ENCODE data around the gene SLC6A11. TPM values are rescaled to one million over a fixed set of nuclear protein-coding genes. Genes with fewer than 3 reads are reported as not detected.

SLC6A11 gene
- total RNA-seq, 4 donors from 2014 or later: 0.05 TPM; not detected in 3

- 38 to 60% methylated on average over 4 to 6 of the region's 6 CpGs for WGBS, 2 donors (ENCODE audit: low coverage in 1 of 2)
- ATAC-seq: no peak
- H3K27me3 ChIP-seq: peaks cover 7% of the 10 kb centered on the region
- H3K36me3 ChIP-seq: no peaks in the 10 kb centered on the region
- no peaks in the 10 kb centered on the region for H3K4me1 ChIP-seq
- no peak overlapping the region for H3K27ac ChIP-seq
- H3K9me3 ChIP-seq: no peaks in the 10 kb centered on the region
- H3K4me3 ChIP-seq: no peak overlapping the region
- no peak for TF ChIP-seq POLR2AphosphoS5 (IDR thresholded peaks at IDR 0.05)
- no peak for TF ChIP-seq EP300 (IDR thresholded peaks at IDR 0.05)
- TF ChIP-seq POLR2A (IDR thresholded peaks at IDR 0.05): no peak
- no peak for TF ChIP-seq CTCF (IDR thresholded peaks at IDR 0.05)
These were observed 29.2 kb downstream of the SLC6A11 start for GRCh38 chr3:10845001-10845761.

GRCh38 chr3:10845839-10846656 lies 30.0 kb downstream of the SLC6A11 start:
- H3K9me3 ChIP-seq: no peaks in the 10 kb centered on the region
- no peak overlapping the region for H3K27ac ChIP-seq
- peaks cover 7% of the 10 kb centered on the region for H3K27me3 ChIP-seq
- no peaks in the 10 kb centered on the region for H3K4me1 ChIP-seq
- TF ChIP-seq POLR2A (IDR thresholded peaks at IDR 0.05): no peak
- TF ChIP-seq POLR2AphosphoS5 (IDR thresholded peaks at IDR 0.05): no peak
- no peak for TF ChIP-seq CTCF (IDR thresholded peaks at IDR 0.05)
- no peak for TF ChIP-seq EP300 (IDR thresholded peaks at IDR 0.05)
- no peaks in the 10 kb centered on the region for H3K36me3 ChIP-seq
- no peak for ATAC-seq
- no peak overlapping the region for H3K4me3 ChIP-seq
- WGBS, 2 donors (ENCODE audit: low coverage in 1 of 2): 66 to 94% methylated on average over 2 to 4 of the region's 5 CpGs

DNA sequence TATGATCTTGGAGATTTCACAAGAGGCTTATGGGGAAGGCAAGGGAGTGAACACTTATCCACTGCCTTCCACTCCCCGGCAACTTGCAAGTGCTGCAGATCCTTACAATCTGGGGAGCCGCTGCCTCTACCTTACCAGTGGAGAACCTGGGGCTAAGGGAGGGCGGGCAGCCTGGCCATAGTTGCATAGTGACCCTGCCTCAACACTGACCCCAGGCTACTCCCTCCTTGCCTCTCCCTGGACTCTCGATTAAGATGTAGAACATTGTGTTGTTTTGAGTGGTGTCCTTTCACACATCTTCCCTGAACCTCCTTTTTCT lies 30.6 kb downstream of the SLC6A11 start:
- Histone ChIP-seq H3K4me3 (no peak overlapping the region), H3K36me3 (no peaks in the 10 kb centered on the region), H3K4me1 (no peaks in the 10 kb centered on the region), H3K9me3 (no peaks in the 10 kb centered on the region), H3K27me3 (peaks cover 7% of the 10 kb centered on the region), H3K27ac (no peak overlapping the region)
- peak; percentile 37 for ATAC-seq
- TF ChIP-seq POLR2AphosphoS5 (IDR thresholded peaks at IDR 0.05): no peak
- TF ChIP-seq CTCF (IDR thresholded peaks at IDR 0.05): no peak
- TF ChIP-seq EP300 (IDR thresholded peaks at IDR 0.05): no peak
- TF ChIP-seq POLR2A (IDR thresholded peaks at IDR 0.05): no peak
- 80 to 100% methylated on average over 2 to 4 of the region's 4 CpGs for WGBS, 2 donors (ENCODE audit: low coverage in 1 of 2)

- ATAC-seq: no peak
- TF ChIP-seq POLR2A (IDR thresholded peaks at IDR 0.05) (no peak), EP300 (IDR thresholded peaks at IDR 0.05) (no peak), POLR2AphosphoS5 (IDR thresholded peaks at IDR 0.05) (no peak), CTCF (IDR thresholded peaks at IDR 0.05) (no peak)
- Histone ChIP-seq H3K36me3 (no peaks in the 10 kb centered on the region), H3K4me3 (no peak overlapping the region), H3K4me1 (no peaks in the 10 kb centered on the region), H3K9me3 (no peaks in the 10 kb centered on the region), H3K27me3 (peaks cover 7% of the 10 kb centered on the region), H3K27ac (no peak overlapping the region)
- 79% methylated on average over 2 of the region's 3 CpGs; no CpG with 5 or more reads in 1 of the 2 donors for WGBS, 2 donors (ENCODE audit: low coverage in 1 of 2)
These were observed 32.2 kb downstream of the SLC6A11 start for GRCh38 chr3:10848261-10848660.

Data from gastroesophageal sphincter (tissue), 4 donors.